ENCODE data around the gene MTMR1.

Gene MTMR1

DNA sequence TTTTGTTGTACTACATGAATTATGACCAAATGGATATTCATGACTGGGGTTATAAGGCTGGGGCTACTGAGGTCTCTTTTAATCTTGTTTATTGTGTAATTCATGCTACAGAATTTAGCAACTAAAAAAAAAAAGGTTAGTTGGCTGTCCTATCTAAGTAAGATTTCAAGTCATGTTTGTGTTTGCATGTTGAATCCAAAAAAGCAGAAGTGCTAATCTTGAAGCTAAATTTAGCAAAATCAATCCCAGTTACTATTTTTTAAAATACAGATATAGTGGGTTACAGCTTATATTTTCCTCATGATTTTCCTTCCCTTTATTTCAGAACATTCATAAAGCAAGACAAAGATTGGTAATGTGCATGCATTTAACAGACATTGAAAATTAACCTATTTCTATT lies 19.4 kb downstream of the MTMR1 start:
- no peaks in the 10 kb centered on the region; the same call in 1 of the 2 replicates for H3F3A ChIP-seq (ENCODE audit: control insufficient read depth, insufficient read depth)
- H3K9me3 ChIP-seq (ENCODE audit: control insufficient read depth, insufficient read depth, low read length) = no peaks in the 10 kb centered on the region
- no peaks in the 10 kb centered on the region for H3K9me2 ChIP-seq (replicated peaks; ENCODE audit: control insufficient read depth, low read length)
- TF ChIP-seq, protein P1, sequence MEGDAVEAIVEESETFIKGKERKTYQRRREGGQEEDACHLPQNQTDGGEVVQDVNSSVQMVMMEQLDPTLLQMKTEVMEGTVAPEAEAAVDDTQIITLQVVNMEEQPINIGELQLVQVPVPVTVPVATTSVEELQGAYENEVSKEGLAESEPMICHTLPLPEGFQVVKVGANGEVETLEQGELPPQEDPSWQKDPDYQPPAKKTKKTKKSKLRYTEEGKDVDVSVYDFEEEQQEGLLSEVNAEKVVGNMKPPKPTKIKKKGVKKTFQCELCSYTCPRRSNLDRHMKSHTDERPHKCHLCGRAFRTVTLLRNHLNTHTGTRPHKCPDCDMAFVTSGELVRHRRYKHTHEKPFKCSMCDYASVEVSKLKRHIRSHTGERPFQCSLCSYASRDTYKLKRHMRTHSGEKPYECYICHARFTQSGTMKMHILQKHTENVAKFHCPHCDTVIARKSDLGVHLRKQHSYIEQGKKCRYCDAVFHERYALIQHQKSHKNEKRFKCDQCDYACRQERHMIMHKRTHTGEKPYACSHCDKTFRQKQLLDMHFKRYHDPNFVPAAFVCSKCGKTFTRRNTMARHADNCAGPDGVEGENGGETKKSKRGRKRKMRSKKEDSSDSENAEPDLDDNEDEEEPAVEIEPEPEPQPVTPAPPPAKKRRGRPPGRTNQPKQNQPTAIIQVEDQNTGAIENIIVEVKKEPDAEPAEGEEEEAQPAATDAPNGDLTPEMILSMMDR (IDR thresholded peaks at IDR 0.05; ENCODE audit: low read depth, low read length, poor library complexity, severe bottlenecking) = no peak
- no peak for TF ChIP-seq EZH2phosphoT487 (IDR thresholded peaks at IDR 0.05; ENCODE audit: borderline replicate concordance, low read length)
- H3K27me3 ChIP-seq (ENCODE audit: control insufficient read depth, low read length) = no peaks in the 10 kb centered on the region
- no peaks in the 10 kb centered on the region for H4K20me1 ChIP-seq (ENCODE audit: control insufficient read depth, insufficient read depth, low read depth, low read length)
- H3K4me2 ChIP-seq (ENCODE audit: low read length) = peak overlapping the region; percentile 84
- H3K36me3 ChIP-seq (ENCODE audit: control insufficient read depth, low read length) = peaks cover 12% of the 10 kb centered on the region
- H3K4me3 ChIP-seq (ENCODE audit: low read length) = peak overlapping the region; percentile 55
- H3K27ac ChIP-seq (ENCODE audit: low read depth, low read length) = peak overlapping the region; percentile 51
- peaks cover 41% of the 10 kb centered on the region for H3K4me1 ChIP-seq (ENCODE audit: control insufficient read depth, low read length)
- peaks cover 35% of the 10 kb centered on the region for H3K79me2 ChIP-seq (ENCODE audit: control insufficient read depth, low read length)

DNA sequence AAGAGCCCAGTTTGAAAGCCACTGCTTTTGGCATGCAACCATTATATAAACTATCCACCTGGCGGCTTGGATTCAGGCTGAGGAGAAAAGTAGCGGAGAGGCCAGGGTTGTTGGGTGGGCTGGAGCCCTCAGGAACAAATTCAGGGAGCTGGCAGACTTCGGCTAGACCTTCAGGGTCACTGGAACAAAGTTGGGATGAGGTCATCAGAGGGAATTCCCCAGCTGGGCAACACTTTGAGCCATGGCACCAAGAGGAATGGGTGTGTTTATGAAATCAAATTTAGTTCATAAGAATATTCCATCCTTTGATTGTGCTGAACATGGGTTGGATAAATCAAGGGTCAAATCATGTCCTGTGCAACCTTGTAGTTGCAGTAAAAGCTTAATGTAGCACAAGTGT lies 22.0 kb downstream of the MTMR1 start:
- Histone ChIP-seq H3F3A (ENCODE audit: control insufficient read depth, insufficient read depth) (no peaks in the 10 kb centered on the region; the same call in 1 of the 2 replicates), H4K20me1 (ENCODE audit: control insufficient read depth, insufficient read depth, low read depth, low read length) (no peaks in the 10 kb centered on the region), H3K4me2 (ENCODE audit: low read length) (no peak overlapping the region), H3K79me2 (ENCODE audit: control insufficient read depth, low read length) (peaks cover 47% of the 10 kb centered on the region), H3K27me3 (ENCODE audit: control insufficient read depth, low read length) (no peaks in the 10 kb centered on the region), H3K9me3 (ENCODE audit: control insufficient read depth, insufficient read depth, low read length) (no peaks in the 10 kb centered on the region), H3K4me1 (ENCODE audit: control insufficient read depth, low read length) (peaks cover 41% of the 10 kb centered on the region), H3K36me3 (ENCODE audit: control insufficient read depth, low read length) (peaks cover 25% of the 10 kb centered on the region), H3K4me3 (ENCODE audit: low read length) (no peak overlapping the region), H3K9me2 (replicated peaks; ENCODE audit: control insufficient read depth, low read length) (no peaks in the 10 kb centered on the region), H3K27ac (ENCODE audit: low read depth, low read length) (no peak overlapping the region)
- TF ChIP-seq EZH2phosphoT487 (IDR thresholded peaks at IDR 0.05; ENCODE audit: borderline replicate concordance, low read length) = no peak
- TF ChIP-seq, protein P1 (IDR thresholded peaks at IDR 0.05; ENCODE audit: low read depth, low read length, poor library complexity, severe bottlenecking) = no peak

DNA sequence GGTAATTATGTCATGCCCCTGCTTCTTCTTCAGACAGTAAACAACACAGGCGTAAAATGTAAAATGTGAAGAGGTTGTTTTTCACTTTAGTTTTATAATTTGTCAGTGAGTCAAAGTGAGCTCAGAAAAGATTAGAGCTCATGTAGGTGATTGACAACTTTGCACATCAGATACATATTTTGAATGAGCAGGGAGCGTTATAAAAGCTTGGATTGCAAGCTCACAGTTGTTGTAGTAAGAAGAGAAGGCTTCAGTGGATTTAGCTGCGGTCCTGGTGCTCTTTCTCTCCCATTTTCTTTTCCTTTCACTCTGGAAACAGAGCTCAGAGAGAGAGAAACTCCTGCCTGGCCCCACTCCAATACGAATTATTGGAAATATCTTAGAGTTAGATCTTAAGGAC lies 26.4 kb downstream of the MTMR1 start:
- TF ChIP-seq, protein P1 (IDR thresholded peaks at IDR 0.05; ENCODE audit: low read depth, low read length, poor library complexity, severe bottlenecking) = no peak
- TF ChIP-seq EZH2phosphoT487 (IDR thresholded peaks at IDR 0.05; ENCODE audit: borderline replicate concordance, low read length) = no peak
- Histone ChIP-seq H3K4me2 (ENCODE audit: low read length) (no peak overlapping the region), H4K20me1 (ENCODE audit: control insufficient read depth, insufficient read depth, low read depth, low read length) (no peaks in the 10 kb centered on the region), H3K27ac (ENCODE audit: low read depth, low read length) (no peak overlapping the region), H3K36me3 (ENCODE audit: control insufficient read depth, low read length) (peaks cover 30% of the 10 kb centered on the region), H3K79me2 (ENCODE audit: control insufficient read depth, low read length) (peaks cover 41% of the 10 kb centered on the region), H3F3A (ENCODE audit: control insufficient read depth, insufficient read depth) (no peaks in the 10 kb centered on the region; the same call in 1 of the 2 replicates), H3K9me2 (replicated peaks; ENCODE audit: control insufficient read depth, low read length) (no peaks in the 10 kb centered on the region), H3K4me1 (ENCODE audit: control insufficient read depth, low read length) (0 out of 2 replicates have a peak, but pooled peaks cover 3% of the 10 kb centered on the region), H3K4me3 (ENCODE audit: low read length) (no peak overlapping the region), H3K9me3 (ENCODE audit: control insufficient read depth, insufficient read depth, low read length) (no peaks in the 10 kb centered on the region; the same call in 1 of the 2 replicates), H3K27me3 (ENCODE audit: control insufficient read depth, low read length) (no peaks in the 10 kb centered on the region)
